Activated T-helper 2 cell treated with anti-CD3 and anti-CD28 coated beads, Interferon-gamma antibody, Interleukin-2, Interleukin-4, amounts not matched to agents 10 μg/mL and 5 μg/mL and 100 μg/mL, durations not matched to agents 14 hours and 24 hours and 36 hours (primary cell): ENCODE data around the gene FOXI1. TPM values are rescaled to one million over a fixed set of nuclear protein-coding genes. Genes with fewer than 3 reads are reported as not detected.

Experiments
- DNase-seq: peaks from one replicate; pipeline ENCODE4 v3.0.0; 2021; ENCODE audit warnings: low spot score
- H3K27ac Mint-ChIP-seq: one replicate; pipeline ENCODE4 v1.8.0; 2021; ENCODE audit warnings: mixed read lengths
- H3K27me3 Mint-ChIP-seq: one replicate; pipeline ENCODE4 v1.8.0; 2021; ENCODE audit warnings: low read depth, mixed read lengths
- H3K36me3 Mint-ChIP-seq: one replicate; pipeline ENCODE4 v1.8.0; 2021; ENCODE audit warnings: low read depth, mixed read lengths
- H3K4me1 Mint-ChIP-seq: one replicate; pipeline ENCODE4 v1.8.0; 2021; ENCODE audit warnings: low read depth, mixed read lengths
- H3K4me3 Mint-ChIP-seq: one replicate; pipeline ENCODE4 v1.8.0; 2021; ENCODE audit warnings: low read depth, mild to moderate bottlenecking, moderate library complexity, mixed read lengths
- H3K9me3 Mint-ChIP-seq: one replicate; pipeline ENCODE4 v1.8.0; 2021; ENCODE audit warnings: mixed read lengths
- intact Hi-C: fragments of 100-400 bp; cut with micrococcal nuclease; formaldehyde crosslinking; loops from one replicate; pipeline ENCODE4 v1.15.1; 2023
- total RNA-seq: library from RNA; stranded (reverse); gene quantifications from 2 replicates; pipeline ENCODE4 v1.2.3, GENCODE V29; 2022

The FOXI1 gene
- total RNA-seq, 1 donor from 2014 or later = not detected

- no peak overlapping the region for H3K4me3 Mint-ChIP-seq
- intact Hi-C loops = no loop called here
- H3K27ac Mint-ChIP-seq = no peak overlapping the region
- no peaks in the 10 kb centered on the region for H3K36me3 Mint-ChIP-seq
- H3K4me1 Mint-ChIP-seq = no peaks in the 10 kb centered on the region
- no peaks in the 10 kb centered on the region for H3K27me3 Mint-ChIP-seq
- no peaks in the 10 kb centered on the region for H3K9me3 Mint-ChIP-seq
- no peak for DNase-seq
Observed at GRCh38 chr5:170150713-170151096, 45.0 kb downstream of the FOXI1 start.

- H3K27ac Mint-ChIP-seq = no peak overlapping the region
- intact Hi-C loops = no loop called here
- H3K27me3 Mint-ChIP-seq = no peaks in the 10 kb centered on the region
- H3K36me3 Mint-ChIP-seq = no peaks in the 10 kb centered on the region
- H3K4me1 Mint-ChIP-seq = no peaks in the 10 kb centered on the region
- DNase-seq = no peak
- no peak overlapping the region for H3K4me3 Mint-ChIP-seq
- no peaks in the 10 kb centered on the region for H3K9me3 Mint-ChIP-seq
Observed at GRCh38 chr5:170151097-170151831, 45.6 kb downstream of the FOXI1 start.

- H3K4me1 Mint-ChIP-seq = no peaks in the 10 kb centered on the region
- H3K36me3 Mint-ChIP-seq = no peaks in the 10 kb centered on the region
- no peak overlapping the region for H3K4me3 Mint-ChIP-seq
- intact Hi-C loops = no loop called here
- no peaks in the 10 kb centered on the region for H3K27me3 Mint-ChIP-seq
- H3K27ac Mint-ChIP-seq = no peak overlapping the region
- no peaks in the 10 kb centered on the region for H3K9me3 Mint-ChIP-seq
- no peak for DNase-seq
Observed at GRCh38 chr5:170152767-170153166, 47.1 kb downstream of the FOXI1 start.

GRCh38 chr5:170154297-170154696 is 48.6 kb downstream of the FOXI1 start:
- no peak overlapping the region for H3K27ac Mint-ChIP-seq
- intact Hi-C loops = no loop called here
- H3K36me3 Mint-ChIP-seq = no peaks in the 10 kb centered on the region
- no peak for DNase-seq
- no peaks in the 10 kb centered on the region for H3K9me3 Mint-ChIP-seq
- no peaks in the 10 kb centered on the region for H3K27me3 Mint-ChIP-seq
- H3K4me3 Mint-ChIP-seq = no peak overlapping the region
- H3K4me1 Mint-ChIP-seq = no peaks in the 10 kb centered on the region

GRCh38 chr5:170154744-170155143 is 49.0 kb downstream of the FOXI1 start:
- intact Hi-C loops = no loop called here
- no peaks in the 10 kb centered on the region for H3K4me1 Mint-ChIP-seq
- H3K9me3 Mint-ChIP-seq = no peaks in the 10 kb centered on the region
- H3K36me3 Mint-ChIP-seq = no peaks in the 10 kb centered on the region
- H3K27ac Mint-ChIP-seq = no peak overlapping the region
- H3K27me3 Mint-ChIP-seq = no peaks in the 10 kb centered on the region
- H3K4me3 Mint-ChIP-seq = no peak overlapping the region
- DNase-seq = no peak

GRCh38 chr5:170155771-170156170 is 50.1 kb downstream of the FOXI1 start:
- H3K27me3 Mint-ChIP-seq = no peaks in the 10 kb centered on the region
- no peaks in the 10 kb centered on the region for H3K4me1 Mint-ChIP-seq
- no peaks in the 10 kb centered on the region for H3K9me3 Mint-ChIP-seq
- H3K4me3 Mint-ChIP-seq = no peak overlapping the region
- no peak overlapping the region for H3K27ac Mint-ChIP-seq
- no peak for DNase-seq
- H3K36me3 Mint-ChIP-seq = no peaks in the 10 kb centered on the region
- intact Hi-C loops = no loop called here

- H3K4me3 Mint-ChIP-seq = no peak overlapping the region
- no peak overlapping the region for H3K27ac Mint-ChIP-seq
- peaks cover 2% of the 10 kb centered on the region for H3K27me3 Mint-ChIP-seq
- intact Hi-C loops = no loop called here
- no peaks in the 10 kb centered on the region for H3K4me1 Mint-ChIP-seq
- H3K9me3 Mint-ChIP-seq = no peaks in the 10 kb centered on the region
- no peaks in the 10 kb centered on the region for H3K36me3 Mint-ChIP-seq
- DNase-seq = no peak
Observed at GRCh38 chr5:170159101-170159698, 53.5 kb downstream of the FOXI1 start.

Other genes starting within 250 kb of the FOXI1 start
- not detected in 2 replicates for gene INSYN2B, start 125.4 kb upstream of the FOXI1 start, total RNA-seq
- gene C5orf58, start 127.1 kb downstream of the FOXI1 start, total RNA-seq = not detected in 2 replicates
- gene LCP2, start 191.9 kb downstream of the FOXI1 start, total RNA-seq = 239 and 254 TPM in 2 replicates